H1 (cell line): Measurements from ENCODE around the gene MAPT. TPM values are rescaled to one million over a fixed set of nuclear protein-coding genes. Genes with fewer than 3 reads are reported as not detected.

ENCODE experiments used
- CTCF ChIA-PET: fragments of 300-600 bp; sonication (Branson Sonifier 250); formaldehyde crosslinking; loops from one replicate; lab custom pipeline; 2021; ENCODE audit not compliant: partially characterized antibody; lab: Charles Lee
- POLR2A ChIA-PET: fragments of 300-600 bp; sonication (Branson Sonifier 250); formaldehyde crosslinking; loops from one replicate; lab custom pipeline; 2021; ENCODE audit warnings: inconsistent platforms; ENCODE audit not compliant: partially characterized antibody; lab: Charles Lee
- DNase-seq, 2 experiments: peaks; one replicate each; pipeline versions ENCODE4 v3.0.0 to v3.0.0-alpha.2; 2010 to 2022; ENCODE audit warnings: low spot score in 2 of 2, low read depth in 1 of 2, mixed read lengths in 1 of 2
- FAIRE-seq: peaks from 2 replicates; lab custom pipeline; 2011; peaks lifted over from hg19 to GRCh38; lab: Jason Lieb, UNC
- H2AFZ ChIP-seq: 2 replicates; pipeline ENCODE4 v1.8.1; 2012; ENCODE audit warnings: low read length, inconsistent platforms
- H2AK5ac ChIP-seq: 2 replicates; pipeline ENCODE4 v1.6.1; 2013; ENCODE audit warnings: low read depth, low read length
- H2BK120ac ChIP-seq: replicated peaks from 2 replicates; pipeline ENCODE3; 2013; ENCODE audit warnings: low read depth, low read length, inconsistent platforms
- H2BK12ac ChIP-seq: 2 replicates; pipeline ENCODE4 v1.6.1; 2013; ENCODE audit warnings: low read depth, low read length
- H2BK15ac ChIP-seq: 2 replicates; pipeline ENCODE4 v1.6.1; 2013; ENCODE audit warnings: low read length
- H2BK20ac ChIP-seq: 2 replicates; pipeline ENCODE4 v1.6.1; 2013; ENCODE audit warnings: low read length
- H2BK5ac ChIP-seq: 2 replicates; pipeline ENCODE4 v1.6.1; 2013; ENCODE audit warnings: low read depth, low read length
- H3K14ac ChIP-seq: 2 replicates; pipeline ENCODE4 v1.6.1; 2013; ENCODE audit warnings: inconsistent platforms; ENCODE audit not compliant: insufficient read length
- H3K18ac ChIP-seq: 2 replicates; pipeline ENCODE4 v1.6.1; 2013; ENCODE audit warnings: low read length; ENCODE audit errors: extremely low read depth
- H3K23ac ChIP-seq: 2 replicates; pipeline ENCODE4 v1.6.1; 2013; ENCODE audit warnings: inconsistent platforms; ENCODE audit not compliant: insufficient read length
- H3K23me2 ChIP-seq: 2 replicates; pipeline ENCODE4 v1.6.1; 2013; ENCODE audit warnings: low read depth, low read length
- H3K27ac ChIP-seq: 2 replicates; pipeline ENCODE4 v1.6.1; 2011; ENCODE audit warnings: low read depth, low read length, inconsistent platforms
- H3K27me3 ChIP-seq, 4 experiments: replicated peaks in 1 of 4; 1 replicate in 1 of 4; 2 replicates in 3 of 4; pipeline versions ENCODE4 v1.6.1 to v1.8.1; 2011 to 2013; ENCODE audit warnings: low read length in 3 of 4, mild to moderate bottlenecking in 3 of 4, inconsistent platforms in 2 of 4, mixed read lengths in 2 of 4, moderate library complexity in 1 of 4; ENCODE audit not compliant: control insufficient read depth in 3 of 4, insufficient read depth in 3 of 4; ENCODE audit errors: extremely low read depth in 1 of 4
- H3K36me3 ChIP-seq, 4 experiments: 2 replicates each; pipeline versions ENCODE4 v1.6.1 to v1.8.1; 2011 to 2013; ENCODE audit warnings: mild to moderate bottlenecking in 4 of 4, low read length in 3 of 4, moderate library complexity in 2 of 4, control low read depth in 1 of 4, inconsistent platforms in 1 of 4; ENCODE audit not compliant: insufficient read depth in 4 of 4, control insufficient read depth in 2 of 4
- H3K4ac ChIP-seq: replicated peaks from 2 replicates; pipeline ENCODE3; 2013; ENCODE audit warnings: low read length, low read depth, mixed read lengths, inconsistent platforms; ENCODE audit not compliant: insufficient read length
- H3K4me1 ChIP-seq, 4 experiments: replicated peaks in 1 of 4; 1 replicate in 1 of 4; 2 replicates in 3 of 4; pipeline versions ENCODE4 v1.6.1 to v1.8.1; 2011 to 2013; ENCODE audit warnings: low read length in 3 of 4, inconsistent platforms in 2 of 4, mixed read lengths in 1 of 4; ENCODE audit not compliant: insufficient read depth in 4 of 4, control insufficient read depth in 3 of 4
- H3K4me2 ChIP-seq, 2 experiments: 2 replicates each; pipeline versions ENCODE4 v1.6.1 to v1.8.1; 2011 to 2013; ENCODE audit warnings: low read depth in 2 of 2, low read length in 2 of 2, control low read depth in 1 of 2, inconsistent platforms in 1 of 2, mild to moderate bottlenecking in 1 of 2; ENCODE audit not compliant: insufficient read depth in 1 of 2
- H3K4me3 ChIP-seq, 4 experiments: fragments of 200-600, 300-600 bp in 1 of 4; sonication (generic), shearing (Covaris generic), sonication (Bioruptor Twin) in 1 of 4; 2 replicates each; pipeline versions ENCODE4 v1.5.1 to v1.8.1; 2011 to 2016; ENCODE audit warnings: low read length in 4 of 4, low read depth in 3 of 4, control low read depth in 2 of 4, inconsistent platforms in 2 of 4, mild to moderate bottlenecking in 2 of 4, mixed read lengths in 1 of 4, moderate library complexity in 1 of 4; ENCODE audit not compliant: insufficient read depth in 2 of 4; ENCODE audit errors: extremely low read depth in 1 of 4
- H3K56ac ChIP-seq: replicated peaks from 2 replicates; pipeline ENCODE3; 2013; ENCODE audit warnings: low read depth, mild to moderate bottlenecking, mixed read lengths, low read length, inconsistent platforms; ENCODE audit not compliant: insufficient read length
- H3K79me1 ChIP-seq: 2 replicates; pipeline ENCODE4 v1.6.1; 2013; ENCODE audit warnings: low read depth, low read length, control low read depth
- H3K79me2 ChIP-seq, 2 experiments: 2 replicates each; pipeline versions ENCODE4 v1.6.1 to v1.8.1; 2012 to 2013; ENCODE audit warnings: low read length in 2 of 2, mild to moderate bottlenecking in 2 of 2, inconsistent platforms in 1 of 2; ENCODE audit not compliant: insufficient read depth in 2 of 2, control insufficient read depth in 1 of 2
- H3K9ac ChIP-seq, 4 experiments: replicated peaks in 1 of 4; 1 replicate in 1 of 4; 2 replicates in 3 of 4; pipeline versions ENCODE4 v1.6.1 to v1.8.1; 2011 to 2013; ENCODE audit warnings: low read depth in 3 of 4, low read length in 3 of 4, control low read depth in 2 of 4, mild to moderate bottlenecking in 2 of 4, moderate library complexity in 2 of 4, inconsistent platforms in 1 of 4; ENCODE audit errors: extremely low read depth in 1 of 4
- H3K9me3 ChIP-seq, 2 experiments: 2 replicates each; pipeline versions ENCODE4 v1.6.1 to v1.8.1; 2012 to 2013; ENCODE audit warnings: mild to moderate bottlenecking in 2 of 2, moderate library complexity in 2 of 2, control low read depth in 1 of 2, inconsistent platforms in 1 of 2, low read depth in 1 of 2, low read length in 1 of 2, mixed read lengths in 1 of 2; ENCODE audit not compliant: insufficient read depth in 2 of 2
- H4K20me1 ChIP-seq, 2 experiments: replicated peaks in 1 of 2; 2 replicates each; pipeline versions ENCODE3 to v1.8.1; 2011 to 2013; ENCODE audit warnings: inconsistent platforms in 2 of 2, low read length in 2 of 2, mild to moderate bottlenecking in 1 of 2; ENCODE audit not compliant: insufficient read depth in 2 of 2, control insufficient read depth in 1 of 2
- H4K5ac ChIP-seq: 2 replicates; pipeline ENCODE4 v1.6.1; 2013; ENCODE audit warnings: low read length, low read depth, mixed read lengths, inconsistent platforms; ENCODE audit not compliant: insufficient read length
- H4K8ac ChIP-seq: 2 replicates; pipeline ENCODE4 v1.8.0; 2013; ENCODE audit warnings: mild to moderate bottlenecking, moderate library complexity, low read length, inconsistent platforms; ENCODE audit not compliant: insufficient read depth; ENCODE audit errors: extremely low read depth
- H4K91ac ChIP-seq: replicated peaks from 2 replicates; pipeline ENCODE3; 2013; ENCODE audit warnings: low read length, mixed read lengths, inconsistent platforms; ENCODE audit not compliant: insufficient read length
- CBX8 ChIP-seq: fragments of 300-800, 300-1000 bp; sonication (generic); IDR thresholded peaks from 2 replicates; pipeline ENCODE4 v1.7.1; 2016; ENCODE audit warnings: low read depth, low read length, borderline replicate concordance
- CREB1 ChIP-seq: IDR thresholded peaks from 2 replicates; pipeline ENCODE4 v1.6.1; 2012; ENCODE audit warnings: inconsistent platforms
- HDAC6 ChIP-seq: IDR thresholded peaks from one replicate; pipeline ENCODE4 v1.7.1; 2012; ENCODE audit warnings: low read depth, mild to moderate bottlenecking, inconsistent platforms, low read length, moderate library complexity
- KDM5A ChIP-seq: fragments of 200-600 bp; IDR thresholded peaks from 2 replicates; pipeline ENCODE4 v1.7.1; 2012; ENCODE audit warnings: mild to moderate bottlenecking, low read length, inconsistent platforms, mixed read lengths
- MAFK ChIP-seq: IDR thresholded peaks from 2 replicates; pipeline ENCODE4 v1.6.1; 2012; ENCODE audit warnings: low read depth, mild to moderate bottlenecking, improper control_type of control experiment, low read length
- MAX ChIP-seq: IDR thresholded peaks from 2 replicates; pipeline ENCODE4 v1.6.1; 2012; ENCODE audit warnings: inconsistent platforms
- POLR2AphosphoS5 ChIP-seq: IDR thresholded peaks from 2 replicates; pipeline ENCODE4 v1.6.1; 2011; ENCODE audit warnings: low read depth, low read length
- RBBP5 ChIP-seq: IDR thresholded peaks from 2 replicates; pipeline ENCODE4 v1.7.1; 2012; ENCODE audit warnings: low read depth, mild to moderate bottlenecking, inconsistent platforms, low read length, moderate library complexity, borderline replicate concordance
- SP1 ChIP-seq: IDR thresholded peaks from 2 replicates; pipeline ENCODE4 v1.6.1; 2011; ENCODE audit warnings: low read depth, low read length
- SP2 ChIP-seq: IDR thresholded peaks from 2 replicates; pipeline ENCODE4 v1.6.1; 2012; ENCODE audit warnings: mild to moderate bottlenecking, low read length, inconsistent platforms
- YY1 ChIP-seq: IDR thresholded peaks from 2 replicates; pipeline ENCODE4 v1.6.1; 2011; ENCODE audit warnings: low read depth, mild to moderate bottlenecking, low read length
- WGBS, 2 experiments: shearing (Covaris generic) in 1 of 2; methylation state at CpG; one replicate each; pipeline versions ENCODE4 v1.1.6 to v1.1.7; 2013 to 2015; ENCODE audit warnings: low lambda C conversion rate in 2 of 2, mixed read lengths in 2 of 2, inconsistent platforms in 1 of 2, low coverage in 1 of 2, missing lambda C conversion rate in 1 of 2; ENCODE audit not compliant: insufficient replicate concordance in 2 of 2, insufficient coverage in 1 of 2, insufficient read length in 1 of 2; ENCODE audit errors: extremely low coverage in 1 of 2, missing lambda C conversion rate in 1 of 2; 5-methylcytosine and 5-hydroxymethylcytosine counted together
- polyA plus RNA-seq, 7 experiments: library from polyadenylated mRNA; depleted of rRNA in 3 of 7; stranded (reverse) in 5 of 7; unstranded in 2 of 7; fragments of >200 nt in 5 of 7; fragments of 200-250 nt in 2 of 7; gene quantifications; 1 replicate in 5 of 7; 2 replicates in 1 of 7; 4 replicates in 1 of 7; pipeline versions ENCODE4 v1.2.1 to v1.2.3, GENCODE V29; 2011 to 2013; ENCODE audit warnings: missing spikeins in 2 of 7, mixed read lengths in 2 of 7
- total RNA-seq: library from RNA; stranded (reverse); fragmentation: NEBNext Ultra II Directional; extraction: Animal tissue kit (Norgen Biotek cat#: 25700); gene quantifications from 2 replicates; pipeline ENCODE4 v1.2.1, GENCODE V29; 2021

The MAPT gene
- total and polyA plus RNA-seq, 2 of the 8 experiments (the other 6 are each of a cell fraction or from before 2014, with no cell fraction given), result 0.54 to 1.7 TPM

DNA sequence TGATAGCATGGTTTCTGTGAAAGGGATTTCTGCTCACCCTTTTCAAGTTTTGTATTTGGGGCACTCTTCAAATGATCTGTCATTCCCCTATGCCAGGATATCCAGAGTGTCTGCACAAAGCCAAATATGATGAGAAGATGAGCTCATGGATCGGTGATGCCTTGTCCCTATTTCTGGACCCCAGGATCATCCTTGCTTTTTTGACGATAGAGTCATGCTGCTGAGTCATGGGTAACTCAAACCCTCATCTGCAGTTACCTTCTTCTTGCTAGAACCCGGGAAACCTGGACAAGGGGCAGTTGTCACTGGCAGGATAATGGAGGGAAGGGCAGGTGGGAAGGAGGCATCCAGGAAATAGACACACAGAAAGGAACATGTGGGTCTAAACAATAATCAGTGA lies 17.8 kb upstream of the MAPT start:
- Histone ChIP-seq H2BK12ac (no peak overlapping the region), H2BK15ac (no peak overlapping the region), H3K23ac (no peak overlapping the region), H2AFZ (no peak overlapping the region), H3K4me3 (no peak overlapping the region), H3K4ac (no peak overlapping the region)
- no peak for TF ChIP-seq CBX8
- TF ChIP-seq SP2, result no peak
- TF ChIP-seq RBBP5, result no peak
- TF ChIP-seq YY1, result no peak
- TF ChIP-seq SP1, result no peak
- TF ChIP-seq HDAC6, result no peak
- no peak for TF ChIP-seq POLR2AphosphoS5
- TF ChIP-seq CREB1, result no peak
- no peak for TF ChIP-seq MAFK
- no peak for TF ChIP-seq MAX
- TF ChIP-seq KDM5A, result no peak
- TF ChIP-seq, all 59 proteins: peak for 0
- H3K4me2 ChIP-seq, result no peak overlapping the region
- POLR2A ChIA-PET, result no interaction called here
- no peaks in the 10 kb centered on the region for H3K79me2 ChIP-seq
- H4K8ac ChIP-seq, result no peak overlapping the region
- WGBS, 2 experiments, result 89% methylated on average over 3 of the region's 3 CpGs; no CpG with 5 or more reads in 1 of the 2 experiments
- no peaks in the 10 kb centered on the region for H3K23me2 ChIP-seq
- no peaks in the 10 kb centered on the region for H4K20me1 ChIP-seq
- no peak overlapping the region for H3K14ac ChIP-seq
- H3K9ac ChIP-seq, result no peak overlapping the region
- H3K9me3 ChIP-seq, result peaks cover 0 to 3% of the 10 kb centered on the region in 2 experiments; a peak in 1 of 4 replicates
- H3K79me1 ChIP-seq, result no peaks in the 10 kb centered on the region
- no peak for FAIRE-seq
- no peak overlapping the region for H2AK5ac ChIP-seq
- no peak overlapping the region for H4K5ac ChIP-seq
- H4K91ac ChIP-seq, result no peak overlapping the region
- H3K18ac ChIP-seq, result no peak overlapping the region
- no peaks in the 10 kb centered on the region for H3K4me1 ChIP-seq
- H3K27me3 ChIP-seq, result no peaks in the 10 kb centered on the region
- no peak overlapping the region for H2BK5ac ChIP-seq
- no peak overlapping the region for H3K27ac ChIP-seq
- H2BK20ac ChIP-seq, result no peak overlapping the region
- no peak for DNase-seq
- no peaks in the 10 kb centered on the region for H3K36me3 ChIP-seq
- CTCF ChIA-PET, result interaction anchor here (1.0 to 2.7 kb wide), 5 partner anchors 8 to 236 kb away, joined by 3 to 9 read pairs (median 5); no protein-coding TSS in a partner anchor
- H3K56ac ChIP-seq, result no peak overlapping the region
- H2BK120ac ChIP-seq, result no peak overlapping the region
